Measurements from ENCODE around the gene FARSA. TPM values are rescaled to one million over a fixed set of nuclear protein-coding genes. Genes with fewer than 3 reads are reported as not detected.

FARSA gene
- total RNA-seq, 4 donors from 2014 or later, result 21.6 to 49.2 (median 35.8) TPM

Small RNA genes within 50 kb of the gene (small RNA-seq; reads per million reads assigned to genes)
- gene MIR5695 (0 to 0.74 (median 0.17) reads per million in 3 donors), gene MIR6515 (0 to 0.58 (median 0.51) reads per million in 3 donors)

Other genes starting within 250 kb of the FARSA start
- not detected for gene GNG14, start 245.7 kb downstream of the FARSA start, total RNA-seq
- 10 to 100 TPM in 1 of 4 donors, 1 to 10 TPM in 3; 4.3 to 10.6 (median 7.5) TPM for gene FBXW9, start 237.1 kb downstream of the FARSA start, total RNA-seq
- 10 to 100 TPM; 42.8 to 71.9 (median 62.8) TPM for gene TNPO2, start 209.8 kb downstream of the FARSA start, total RNA-seq
- 100 to 1,000 TPM; 382 to 470 (median 431) TPM for gene TRIR, start 199.0 kb downstream of the FARSA start, total RNA-seq
- 10 to 100 TPM; 46.9 to 63.5 (median 51.3) TPM for gene GET3, start 196.2 kb downstream of the FARSA start, total RNA-seq
- not detected for gene BEST2, start 181.9 kb downstream of the FARSA start, total RNA-seq
- 10 to 100 TPM in 3 of 4 donors, 1 to 10 TPM in 1; 7.1 to 17.0 (median 12.6) TPM for gene HOOK2, start 158.2 kb downstream of the FARSA start, total RNA-seq
- gene JUNB, start 142.2 kb downstream of the FARSA start, total RNA-seq, result 1,000 to 10,000 TPM in 1 of 4 donors, 100 to 1,000 TPM in 2, 10 to 100 TPM in 1; 82.2 to 1,609 (median 182) TPM
- gene PRDX2, start 131.9 kb downstream of the FARSA start, total RNA-seq, result 100 to 1,000 TPM; 236 to 275 (median 250) TPM
- gene THSD8, start 131.6 kb downstream of the FARSA start, total RNA-seq, result under 1 TPM in 1 of 4 donors, not detected in 3; 0.65 TPM
- gene RNASEH2A, start 127.1 kb downstream of the FARSA start, total RNA-seq, result 1 to 10 TPM; 2.7 to 6.6 (median 4.2) TPM
- under 1 TPM in 2 of 4 donors, not detected in 2; 0.52 to 0.83 TPM for gene RTBDN, start 99.1 kb downstream of the FARSA start, total RNA-seq
- under 1 TPM; 0.50 to 0.91 (median 0.76) TPM for gene MAST1, start 95.2 kb downstream of the FARSA start, total RNA-seq
- 10 to 100 TPM; 26.6 to 37.4 (median 31.2) TPM for gene DNASE2, start 52.3 kb downstream of the FARSA start, total RNA-seq
- not detected for gene KLF1, start 46.5 kb downstream of the FARSA start, total RNA-seq
- gene GCDH, start 42.6 kb downstream of the FARSA start, total RNA-seq, result 10 to 100 TPM; 36.1 to 63.6 (median 52.9) TPM
- gene SYCE2, start 14.4 kb downstream of the FARSA start, total RNA-seq, result under 1 TPM in 1 of 4 donors, not detected in 3; 0.97 TPM
- 100 to 1,000 TPM; 200 to 300 (median 270) TPM for gene CALR, start 4.9 kb upstream of the FARSA start, total RNA-seq
- 100 to 1,000 TPM; 138 to 218 (median 181) TPM for gene RAD23A, start 12.2 kb upstream of the FARSA start, total RNA-seq
- gene GADD45GIP1, start 23.5 kb upstream of the FARSA start, total RNA-seq, result 10 to 100 TPM; 33.0 to 60.1 (median 49.3) TPM
- under 1 TPM in 3 of 4 donors, not detected in 1; 0.19 to 0.83 (median 0.29) TPM for gene DAND5, start 35.9 kb upstream of the FARSA start, total RNA-seq
- 100 to 1,000 TPM in 1 of 4 donors, 10 to 100 TPM in 3; 56.0 to 154 (median 79.4) TPM for gene NFIX, start 61.8 kb upstream of the FARSA start, total RNA-seq
- 10 to 100 TPM; 11.9 to 20.2 (median 17.0) TPM for gene LYL1, start 169.1 kb upstream of the FARSA start, total RNA-seq
- 10 to 100 TPM; 21.4 to 27.6 (median 26.9) TPM for gene TRMT1, start 183.0 kb upstream of the FARSA start, total RNA-seq
- gene NACC1, start 184.6 kb upstream of the FARSA start, total RNA-seq, result 10 to 100 TPM; 24.5 to 61.6 (median 29.6) TPM
- 10 to 100 TPM; 50.2 to 62.6 (median 56.6) TPM for gene STX10, start 216.7 kb upstream of the FARSA start, total RNA-seq
- 100 to 1,000 TPM in 1 of 4 donors, 10 to 100 TPM in 3; 29.1 to 144 (median 62.3) TPM for gene IER2, start 216.7 kb upstream of the FARSA start, total RNA-seq